ENCODE measurements around the gene FDX2. TPM values are rescaled to one million over a fixed set of nuclear protein-coding genes. Genes with fewer than 3 reads are reported as not detected.

FDX2 gene
- total RNA-seq, 4 donors from 2014 or later, result 6.7 to 36.5 (median 16.6) TPM

GRCh38 chr19:10274589-10274988, 41.2 kb downstream of the FDX2 start:
- Histone ChIP-seq H3K27ac (no peak overlapping the region), H3K36me3 (peaks cover 0 to 25% of the 10 kb centered on the region in 2 donors), H3K4me3 (no peak overlapping the region), H3K4me1 (peaks cover 0 to 24% (median 7%) of the 10 kb centered on the region in 3 donors), H3K27me3 (peaks cover 52% of the 10 kb centered on the region), H3K9me3 (no peaks in the 10 kb centered on the region)
- no peak for TF ChIP-seq POLR2AphosphoS5 (IDR thresholded peaks at IDR 0.05)
- no peak for TF ChIP-seq CTCF (IDR thresholded peaks at IDR 0.05)
- TF ChIP-seq EP300 (IDR thresholded peaks at IDR 0.05), result no peak
- TF ChIP-seq POLR2A (IDR thresholded peaks at IDR 0.05), result no peak
- ATAC-seq, result no peak
- 87 to 90% methylated on average over 3 to 4 of the region's 10 CpGs for whole genome bisulfite sequencing, 2 donors (ENCODE audit: low coverage in 1 of 2)

- no peak for ATAC-seq
- WGBS, 2 donors (ENCODE audit: low coverage in 1 of 2), result 43% methylated on average over 7 of the region's 12 CpGs; no CpG with 5 or more reads in 1 of the 2 donors
- H3K4me1 ChIP-seq, result peaks cover 0 to 38% (median 7%) of the 10 kb centered on the region in 3 donors
Measured at GRCh38 chr19:10271543-10272086, 44.2 kb downstream of the FDX2 start.

GRCh38 chr19:10270616-10271394, 45.0 kb downstream of the FDX2 start, which contains the start of gene ICAM1:
TSS of gene ICAM1 (plus strand) at chr19:10271120. CDS start at chr19:10271160, 40 bp downstream.
- TF ChIP-seq POLR2A (IDR thresholded peaks at IDR 0.05), result peak; percentile 66 to 67
- TF ChIP-seq POLR2AphosphoS5 (IDR thresholded peaks at IDR 0.05), result peak; percentile 73
- TF ChIP-seq CTCF (IDR thresholded peaks at IDR 0.05), result peak in 2 of 4 experiments; percentile 14 to 24
- TF ChIP-seq EP300 (IDR thresholded peaks at IDR 0.05), result no peak
- peaks cover 60% of the 10 kb centered on the region for H3K27me3 ChIP-seq
- H3K27ac ChIP-seq, result peak within 1 kb of the TSS; percentile 9 to 81 (median 79)
- peaks cover 0 to 38% (median 7%) of the 10 kb centered on the region in 3 donors for H3K4me1 ChIP-seq
- no peaks in the 10 kb centered on the region for H3K9me3 ChIP-seq
- H3K4me3 ChIP-seq, result peak within 1 kb of the TSS; percentile 10 to 53
- ATAC-seq, result peak; percentile 72
- 13% methylated on average over 3 of the region's 51 CpGs; no CpG with 5 or more reads in 1 of the 2 donors for WGBS, 2 donors (ENCODE audit: low coverage in 1 of 2)
- peaks cover 0 to 10% of the 10 kb centered on the region in 2 donors for H3K36me3 ChIP-seq

More at GRCh38 chr19:10271543-10272086, 44.2 kb downstream of the FDX2 start:
- peaks cover 60% of the 10 kb centered on the region for H3K27me3 ChIP-seq
- no peak for TF ChIP-seq POLR2AphosphoS5 (IDR thresholded peaks at IDR 0.05)
- TF ChIP-seq EP300 (IDR thresholded peaks at IDR 0.05), result no peak
- TF ChIP-seq CTCF (IDR thresholded peaks at IDR 0.05), result no peak
- no peak for TF ChIP-seq POLR2A (IDR thresholded peaks at IDR 0.05)
- peak overlapping the region; percentile 10 to 53 for H3K4me3 ChIP-seq
- peaks cover 0 to 10% of the 10 kb centered on the region in 2 donors for H3K36me3 ChIP-seq
- peak overlapping the region in 3 of 4 donors; percentile 79 to 81 (median 79) for H3K27ac ChIP-seq
- no peaks in the 10 kb centered on the region for H3K9me3 ChIP-seq

GRCh38 chr19:10270180-10270615, 45.6 kb downstream of the FDX2 start:
- H3K4me3 ChIP-seq, result peak overlapping the region; percentile 10 to 53
- no peak for TF ChIP-seq POLR2AphosphoS5 (IDR thresholded peaks at IDR 0.05)
- peak in 1 of 2 donors; percentile 25 for TF ChIP-seq POLR2A (IDR thresholded peaks at IDR 0.05)
- H3K9me3 ChIP-seq, result no peaks in the 10 kb centered on the region
- peak; percentile 53 for ATAC-seq
- peaks cover 0 to 7% of the 10 kb centered on the region in 2 donors for H3K36me3 ChIP-seq
- H3K27ac ChIP-seq, result peak overlapping the region; percentile 9 to 81 (median 79)
- peaks cover 60% of the 10 kb centered on the region for H3K27me3 ChIP-seq
- peaks cover 0 to 38% (median 7%) of the 10 kb centered on the region in 3 donors for H3K4me1 ChIP-seq
- WGBS, 2 donors (ENCODE audit: low coverage in 1 of 2), result no CpG with 5 or more reads among the region's 37 CpGs
